ENCODE data around the gene AEBP1. TPM values are rescaled to one million over a fixed set of nuclear protein-coding genes. Genes with fewer than 3 reads are reported as not detected.

AEBP1 gene
- total RNA-seq, 1 experiment from 2014 or later: 50.8 TPM

DNA sequence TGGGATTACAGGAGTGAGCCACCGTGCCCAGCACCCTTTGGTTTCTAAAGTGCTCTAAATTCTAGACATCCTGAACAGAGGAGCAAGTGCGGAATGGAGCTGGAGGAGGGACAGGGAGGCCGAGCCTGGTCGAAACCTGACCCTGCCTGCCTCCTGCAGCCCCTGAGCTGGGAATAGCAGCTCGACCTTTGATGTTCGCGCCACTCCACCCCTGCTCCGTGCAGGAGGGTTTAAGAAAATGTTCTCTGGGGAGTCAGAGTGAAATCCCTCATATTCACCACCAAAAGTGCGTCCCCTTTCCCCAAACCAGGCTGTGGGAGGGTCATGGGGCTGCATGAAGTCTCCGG is 40.6 kb upstream of the AEBP1 start (continued):
- no peak for TF ChIP-seq ATF1 (CRISPR knock-in tag; IDR thresholded peaks at IDR 0.05)

DNA sequence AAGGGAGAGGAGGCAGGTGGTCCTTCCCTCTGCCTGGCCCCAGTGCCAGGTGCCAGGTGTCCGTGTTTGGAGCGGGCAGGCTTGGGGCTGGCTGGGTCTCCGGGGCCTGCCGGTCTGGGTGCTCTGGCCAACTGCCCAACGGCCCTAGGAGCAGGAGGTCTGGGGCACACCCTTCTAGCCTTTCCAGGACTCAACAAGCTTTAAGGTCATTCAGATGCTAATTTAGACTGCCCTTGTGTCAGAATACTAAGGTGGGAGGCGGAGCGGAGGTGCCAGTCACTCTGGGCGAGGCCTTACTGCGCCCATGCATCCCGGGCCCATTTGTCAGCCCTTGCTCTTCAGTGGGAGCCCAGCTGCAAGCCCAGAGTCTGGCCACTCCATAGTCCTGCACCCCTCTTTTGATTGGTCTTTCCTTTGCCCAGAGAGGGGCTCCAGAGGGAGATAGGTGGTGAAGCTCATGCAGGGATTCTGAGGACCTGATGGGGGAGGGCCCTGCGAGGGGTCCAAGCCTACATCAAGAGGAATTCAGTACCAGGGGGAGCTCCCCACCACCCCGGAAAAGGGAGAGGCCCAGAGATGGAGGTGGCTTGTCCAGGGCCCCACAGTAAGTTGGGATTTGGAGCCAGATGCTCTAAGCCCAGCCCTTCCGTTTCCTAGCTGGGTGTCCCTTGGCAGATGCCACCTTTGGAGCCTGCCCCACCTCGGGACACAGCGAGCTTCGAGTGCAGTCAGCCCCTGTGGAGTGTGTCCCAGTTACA is 40.1 kb upstream of the AEBP1 start:
- Mint-ChIP-seq H3K9me3 (no peaks in the 10 kb centered on the region), H3K27ac (no peak overlapping the region), H3K4me3 (peak overlapping the region; percentile 56), H3K27me3 (ENCODE audit: low read depth) (peaks cover 26% of the 10 kb centered on the region), H3K4me1 (peaks cover 32% of the 10 kb centered on the region), H3K36me3 (peaks cover 11% of the 10 kb centered on the region)
- CTCF ChIA-PET: interaction anchor here (0.5 to 2.6 kb wide), 14 partner anchors 8 to 285 kb away, joined by 3 to 15 read pairs (median 5); partner anchors contain the start of gene DBNL
- DNase-seq (ENCODE audit: low spot score) (peak; percentile 51), ATAC-seq (peak; percentile 78)
- POLR2A ChIA-PET: interaction anchor here (0.5 to 1.7 kb wide), 4 partner anchors 17 to 60 kb away, joined by 3 to 4 read pairs (median 4); no protein-coding TSS in a partner anchor
- TF ChIP-seq IRF2 (CRISPR knock-in tag; IDR thresholded peaks at IDR 0.05; ENCODE audit: borderline replicate concordance, low read depth) (no peak), NR1H2 (CRISPR knock-in tag; IDR thresholded peaks at IDR 0.05) (no peak), FOXP4 (CRISPR knock-in tag; IDR thresholded peaks at IDR 0.05) (no peak), NFATC4 (CRISPR knock-in tag; IDR thresholded peaks at IDR 0.05) (0 out of 2 replicates have a peak, but pooled peaks have one; percentile 42), ERG (CRISPR knock-in tag; IDR thresholded peaks at IDR 0.05) (no peak; the same call in 1 of the 2 replicates), PRRX2 (CRISPR knock-in tag; IDR thresholded peaks at IDR 0.05) (peak; percentile 26; the same call in 1 of the 2 replicates), ZNF423 (CRISPR knock-in tag; IDR thresholded peaks at IDR 0.05) (no peak), E2F5 (CRISPR knock-in tag; IDR thresholded peaks at IDR 0.05) (no peak), ZNF263 (CRISPR knock-in tag; IDR thresholded peaks at IDR 0.05; ENCODE audit: low read depth) (no peak), E2F1 (CRISPR knock-in tag; IDR thresholded peaks at IDR 0.05) (no peak), ATF2 (CRISPR knock-in tag; IDR thresholded peaks at IDR 0.05; ENCODE audit: borderline replicate concordance, low read depth) (no peak), TEAD1 (CRISPR knock-in tag; IDR thresholded peaks at IDR 0.05) (0 out of 2 replicates have a peak, but pooled peaks have one; percentile 40), ZNF396 (CRISPR knock-in tag; IDR thresholded peaks at IDR 0.05; ENCODE audit: borderline replicate concordance) (no peak), SMAD4 (CRISPR knock-in tag; IDR thresholded peaks at IDR 0.05) (no peak), EMX1 (CRISPR knock-in tag; IDR thresholded peaks at IDR 0.05) (no peak), MYBL2 (CRISPR knock-in tag; IDR thresholded peaks at IDR 0.05) (peak; percentile 34; the same call in 1 of the 2 replicates), TCF7 (CRISPR knock-in tag; IDR thresholded peaks at IDR 0.05; ENCODE audit: low read depth) (no peak), PREB (CRISPR knock-in tag; IDR thresholded peaks at IDR 0.05; ENCODE audit: borderline replicate concordance) (no peak)
- TF ChIP-seq, protein P1, sequence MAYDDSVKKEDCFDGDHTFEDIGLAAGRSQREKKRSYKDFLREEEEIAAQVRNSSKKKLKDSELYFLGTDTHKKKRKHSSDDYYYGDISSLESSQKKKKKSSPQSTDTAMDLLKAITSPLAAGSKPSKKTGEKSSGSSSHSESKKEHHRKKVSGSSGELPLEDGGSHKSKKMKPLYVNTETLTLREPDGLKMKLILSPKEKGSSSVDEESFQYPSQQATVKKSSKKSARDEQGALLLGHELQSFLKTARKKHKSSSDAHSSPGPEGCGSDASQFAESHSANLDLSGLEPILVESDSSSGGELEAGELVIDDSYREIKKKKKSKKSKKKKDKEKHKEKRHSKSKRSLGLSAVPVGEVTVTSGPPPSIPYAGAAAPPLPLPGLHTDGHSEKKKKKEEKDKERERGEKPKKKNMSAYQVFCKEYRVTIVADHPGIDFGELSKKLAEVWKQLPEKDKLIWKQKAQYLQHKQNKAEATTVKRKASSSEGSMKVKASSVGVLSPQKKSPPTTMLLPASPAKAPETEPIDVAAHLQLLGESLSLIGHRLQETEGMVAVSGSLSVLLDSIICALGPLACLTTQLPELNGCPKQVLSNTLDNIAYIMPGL (CRISPR knock-in tag; IDR thresholded peaks at IDR 0.05): no peak
- TF ChIP-seq, protein P2, sequence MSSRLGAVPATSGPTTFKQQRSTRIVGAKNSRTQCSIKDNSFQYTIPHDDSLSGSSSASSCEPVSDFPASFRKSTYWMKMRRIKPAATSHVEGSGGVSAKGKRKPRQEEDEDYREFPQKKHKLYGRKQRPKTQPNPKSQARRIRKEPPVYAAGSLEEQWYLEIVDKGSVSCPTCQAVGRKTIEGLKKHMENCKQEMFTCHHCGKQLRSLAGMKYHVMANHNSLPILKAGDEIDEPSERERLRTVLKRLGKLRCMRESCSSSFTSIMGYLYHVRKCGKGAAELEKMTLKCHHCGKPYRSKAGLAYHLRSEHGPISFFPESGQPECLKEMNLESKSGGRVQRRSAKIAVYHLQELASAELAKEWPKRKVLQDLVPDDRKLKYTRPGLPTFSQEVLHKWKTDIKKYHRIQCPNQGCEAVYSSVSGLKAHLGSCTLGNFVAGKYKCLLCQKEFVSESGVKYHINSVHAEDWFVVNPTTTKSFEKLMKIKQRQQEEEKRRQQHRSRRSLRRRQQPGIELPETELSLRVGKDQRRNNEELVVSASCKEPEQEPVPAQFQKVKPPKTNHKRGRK (CRISPR knock-in tag; IDR thresholded peaks at IDR 0.05; ENCODE audit: borderline replicate concordance): no peak
- TF ChIP-seq, protein P3, sequence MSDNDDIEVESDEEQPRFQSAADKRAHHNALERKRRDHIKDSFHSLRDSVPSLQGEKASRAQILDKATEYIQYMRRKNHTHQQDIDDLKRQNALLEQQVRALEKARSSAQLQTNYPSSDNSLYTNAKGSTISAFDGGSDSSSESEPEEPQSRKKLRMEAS (CRISPR knock-in tag; IDR thresholded peaks at IDR 0.05): 0 out of 2 replicates have a peak, but pooled peaks have one; percentile 27

All from WTC11 (cell line).